ENCODE data around the gene TEPSIN.

TEPSIN gene, protein sequence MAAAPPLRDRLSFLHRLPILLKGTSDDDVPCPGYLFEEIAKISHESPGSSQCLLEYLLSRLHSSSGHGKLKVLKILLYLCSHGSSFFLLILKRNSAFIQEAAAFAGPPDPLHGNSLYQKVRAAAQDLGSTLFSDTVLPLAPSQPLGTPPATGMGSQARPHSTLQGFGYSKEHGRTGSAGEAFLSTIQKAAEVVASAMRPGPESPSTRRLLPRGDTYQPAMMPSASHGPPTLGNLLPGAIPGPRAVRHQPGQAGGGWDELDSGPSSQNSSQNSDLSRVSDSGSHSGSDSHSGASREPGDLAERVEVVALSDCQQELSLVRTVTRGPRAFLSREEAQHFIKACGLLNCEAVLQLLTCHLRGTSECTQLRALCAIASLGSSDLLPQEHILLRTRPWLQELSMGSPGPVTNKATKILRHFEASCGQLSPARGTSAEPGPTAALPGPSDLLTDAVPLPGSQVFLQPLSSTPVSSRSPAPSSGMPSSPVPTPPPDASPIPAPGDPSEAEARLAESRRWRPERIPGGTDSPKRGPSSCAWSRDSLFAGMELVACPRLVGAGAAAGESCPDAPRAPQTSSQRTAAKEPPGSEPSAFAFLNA

GRCh38 chr17:81238815-81239713, at the start of gene TEPSIN, which contains the start of gene NDUFAF8:
Gene TEPSIN, minus strand, starts transcription at chr17:81239055. Its CDS starts 22 bp downstream, at chr17:81239033.
Gene NDUFAF8, plus strand, starts transcription at chr17:81239318. Its CDS starts 46 bp downstream, at chr17:81239364.
- DNase-seq (ENCODE audit: low read depth): peak; percentile 79

DNA sequence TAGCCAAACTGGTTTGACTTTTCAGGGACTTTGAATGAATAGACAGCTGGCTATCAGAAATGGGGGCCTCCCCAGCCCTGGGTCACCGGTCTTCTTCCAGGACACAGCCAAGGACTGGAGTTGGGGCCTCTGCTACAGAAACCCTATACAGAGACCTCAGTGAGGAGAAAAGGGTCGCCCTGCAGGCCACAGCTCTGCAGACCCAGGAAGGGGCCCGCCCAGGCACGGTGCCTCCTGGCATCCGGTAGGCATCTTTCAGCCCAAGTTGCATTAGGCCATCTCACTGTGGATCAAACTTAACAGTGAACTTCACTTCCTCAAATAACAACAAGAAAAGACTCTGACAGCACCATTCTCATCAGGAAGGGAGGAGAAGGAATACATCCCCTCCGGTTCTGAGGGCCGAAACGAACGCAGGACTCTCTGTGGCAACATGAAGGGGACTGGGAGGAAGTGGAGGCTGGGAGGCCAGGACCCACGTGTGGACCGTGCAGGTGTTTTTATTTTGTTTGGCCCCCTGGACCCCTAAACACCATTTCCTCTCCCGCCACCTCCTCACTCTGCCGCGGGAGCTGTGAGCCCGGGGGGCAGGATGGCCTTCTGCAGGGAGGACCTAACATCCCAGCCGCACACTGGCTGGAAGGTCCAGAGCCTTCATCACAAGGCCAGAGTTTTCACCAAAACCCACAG, 49.0 kb upstream of the TEPSIN start:
- no peak for DNase-seq (ENCODE audit: low read depth)

DNA sequence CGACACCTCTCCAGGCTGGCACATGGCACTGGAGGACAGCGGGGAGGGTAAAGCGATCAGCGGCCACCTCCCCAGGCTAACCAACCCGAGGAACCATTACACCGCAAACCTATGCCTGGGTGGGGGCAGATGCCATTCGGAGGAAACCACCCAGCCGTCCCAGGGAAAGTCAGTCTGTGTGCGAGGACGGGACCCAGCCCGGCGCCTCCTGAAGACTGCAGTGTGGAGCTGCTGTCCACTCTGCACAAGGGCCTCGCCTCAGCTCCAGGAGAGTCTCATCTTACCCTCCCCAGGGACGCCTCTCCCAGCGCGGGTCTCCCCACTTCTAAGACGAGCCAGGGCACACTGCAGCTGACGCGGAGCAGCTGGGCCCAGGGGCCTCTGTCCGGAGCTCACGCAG, 48.3 kb upstream of the TEPSIN start:
- DNase-seq (ENCODE audit: low read depth): no peak

DNA sequence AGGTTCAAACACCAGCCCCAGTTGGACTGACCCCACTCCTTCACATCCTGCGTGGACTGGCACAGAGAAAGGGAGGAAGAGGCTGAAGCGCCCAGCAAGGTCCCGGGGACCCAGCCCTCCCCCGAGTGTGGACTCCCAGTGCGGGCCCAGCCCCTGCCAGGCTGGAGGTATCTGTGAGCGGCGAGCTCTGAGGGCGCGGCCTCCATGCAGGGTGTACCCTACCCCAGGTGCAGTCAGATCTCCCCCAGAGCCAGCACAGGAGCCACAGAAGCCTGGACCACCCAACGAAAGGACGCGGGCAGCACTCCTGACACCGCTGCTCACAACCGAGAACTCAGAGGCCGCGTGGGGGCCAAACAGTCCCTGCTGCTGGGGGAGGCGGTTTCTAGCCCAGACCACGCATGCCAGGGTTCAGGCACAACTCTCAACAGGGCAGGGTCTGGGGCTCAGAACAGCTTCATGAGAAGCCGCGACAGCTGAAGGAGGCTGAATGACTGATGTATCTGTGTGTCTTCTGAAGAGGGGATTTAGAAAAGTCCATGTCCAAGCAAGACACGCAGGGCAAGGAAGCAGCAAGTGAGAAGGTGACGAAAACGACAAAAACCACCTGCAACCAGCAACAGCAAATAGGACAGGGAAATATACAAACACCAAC, 47.8 kb upstream of the TEPSIN start:
- DNase-seq (ENCODE audit: low read depth): no peak

DNA sequence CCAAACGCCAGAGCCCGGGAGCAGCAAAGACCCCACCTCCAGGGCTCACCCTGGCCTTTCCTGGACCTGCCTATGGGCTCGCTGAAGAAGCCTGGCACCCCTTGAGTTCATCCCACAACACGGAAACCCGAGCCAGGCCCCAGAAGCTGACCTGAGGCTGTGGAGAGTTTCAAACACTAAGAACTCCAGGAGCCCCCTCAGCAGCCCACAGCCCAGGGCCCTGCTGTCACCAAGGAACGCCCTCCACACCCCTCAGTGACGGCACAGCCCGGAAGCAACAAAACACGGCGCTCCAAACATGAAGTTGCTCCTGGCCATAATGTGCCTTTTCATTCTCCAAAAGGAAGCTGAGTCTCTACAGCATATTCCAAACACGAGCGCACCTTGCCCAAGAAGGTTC, 47.0 kb upstream of the TEPSIN start:
- DNase-seq (ENCODE audit: low read depth): no peak

GRCh38 chr17:81285179-81285878, 46.5 kb upstream of the TEPSIN start:
- DNase-seq (ENCODE audit: low read depth): peak; percentile 38

GRCh38 chr17:81282876-81283275, 44.0 kb upstream of the TEPSIN start:
- no peak for DNase-seq (ENCODE audit: low read depth)

DNA sequence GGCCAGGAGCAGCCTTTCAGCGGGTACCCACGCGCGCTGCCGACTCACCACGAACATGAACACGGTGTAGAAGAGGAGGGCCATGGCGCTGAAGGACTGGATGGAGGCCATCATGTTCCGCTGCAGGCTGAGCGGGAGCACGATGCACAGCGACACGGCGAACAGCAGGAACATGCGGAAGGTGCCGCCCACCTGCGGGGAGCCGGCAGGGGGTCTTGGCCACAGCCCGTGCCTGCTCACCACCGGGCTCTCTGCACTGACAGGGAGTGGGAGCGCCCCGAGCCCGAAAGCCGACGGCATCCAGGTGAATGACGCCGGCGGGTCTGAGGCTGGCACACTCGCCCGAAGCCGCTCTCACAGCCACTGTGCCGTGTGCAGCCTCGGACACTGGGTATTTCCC, 43.3 kb upstream of the TEPSIN start:
- DNase-seq (ENCODE audit: low read depth): no peak

DNA sequence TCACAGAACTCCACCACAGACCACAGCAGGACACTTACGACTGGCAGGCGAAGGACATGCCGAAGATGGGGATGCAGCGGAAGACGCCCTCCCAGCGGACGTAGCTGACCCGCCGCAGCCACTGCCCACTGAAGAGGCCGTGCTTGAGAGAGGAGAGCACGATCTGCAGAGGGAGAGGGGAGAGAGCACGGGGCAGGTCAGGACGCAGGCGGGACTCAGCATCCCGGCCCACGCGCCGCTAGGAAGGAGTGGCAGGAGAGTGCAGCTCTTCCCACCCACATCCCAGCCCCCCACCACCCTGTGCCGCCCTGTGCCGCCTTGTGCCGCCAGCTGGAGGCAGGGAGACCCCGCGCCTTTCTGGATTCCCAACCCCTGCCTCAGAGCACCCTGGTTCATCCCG, 41.7 kb upstream of the TEPSIN start:
- no peak for DNase-seq (ENCODE audit: low read depth)

DNA sequence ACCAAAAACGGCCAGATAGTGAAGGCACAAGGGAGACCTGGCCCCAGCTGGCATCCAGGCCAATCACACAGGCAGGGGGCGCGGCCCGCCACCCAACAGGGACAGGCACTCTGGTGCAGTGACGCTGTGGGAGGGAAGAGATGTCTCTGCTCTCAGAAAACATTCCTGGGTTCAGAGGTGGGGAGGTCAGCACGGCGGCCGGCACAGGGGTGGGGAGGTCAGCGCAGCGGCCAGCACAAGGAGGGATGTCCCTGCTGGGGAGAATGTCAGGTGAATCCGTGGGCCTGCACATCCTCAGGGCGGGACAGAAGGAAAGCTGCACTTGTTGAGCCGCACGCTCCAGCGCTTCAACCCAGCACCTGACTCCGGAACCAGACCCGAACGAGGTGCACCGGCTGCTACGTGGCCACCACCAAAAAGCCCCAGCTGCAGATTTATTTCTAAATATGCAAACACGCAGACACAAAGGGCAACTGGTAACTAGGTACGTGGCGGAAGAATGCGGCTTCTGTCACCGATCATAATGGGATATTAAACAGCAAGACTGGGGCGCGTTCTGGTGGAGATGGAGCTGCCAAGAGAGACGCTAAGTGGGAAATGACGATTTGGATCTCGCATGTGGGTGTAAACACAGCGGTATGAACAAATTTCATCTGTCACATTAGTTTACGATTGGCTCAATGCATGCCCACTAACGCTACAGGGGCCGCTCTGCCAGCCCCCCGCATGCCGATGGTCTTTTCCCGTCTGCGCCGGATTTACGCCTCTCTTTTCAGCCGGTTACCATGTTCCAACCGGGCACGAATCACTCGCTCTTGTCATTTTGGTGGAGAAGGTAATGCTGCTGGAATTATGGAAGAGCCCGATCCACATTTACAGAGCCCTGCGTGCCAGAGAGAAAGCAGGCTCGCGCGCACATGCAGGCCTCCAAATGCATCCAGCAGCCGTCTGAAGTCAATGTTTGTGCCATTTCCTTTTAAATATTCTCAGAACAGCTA, 40.7 kb upstream of the TEPSIN start:
- DNase-seq (ENCODE audit: low read depth): no peak

DNA sequence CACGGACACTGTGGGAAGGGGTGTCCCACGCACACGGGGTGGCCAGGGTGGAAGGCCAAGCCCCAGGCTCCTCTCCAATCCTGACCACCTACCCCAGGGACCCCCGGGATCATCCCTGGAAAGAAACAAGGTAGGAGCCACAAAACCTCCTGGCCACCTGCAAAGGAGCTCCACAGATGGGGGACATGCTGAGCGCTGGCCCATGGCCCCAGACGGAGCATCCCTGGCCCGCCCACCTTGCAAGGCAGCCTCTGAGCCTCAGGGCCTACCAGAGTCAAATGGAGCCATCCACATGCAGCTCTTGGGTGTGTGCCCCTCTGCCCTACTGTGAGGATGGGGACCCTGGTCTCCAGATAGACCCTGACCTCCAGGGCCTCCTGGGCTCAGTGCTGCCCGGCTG, 40.0 kb upstream of the TEPSIN start:
- no peak for DNase-seq (ENCODE audit: low read depth)

- DNase-seq (ENCODE audit: low read depth): no peak
Measured at GRCh38 chr17:81277946-81278693, 39.3 kb upstream of the TEPSIN start.

DNA sequence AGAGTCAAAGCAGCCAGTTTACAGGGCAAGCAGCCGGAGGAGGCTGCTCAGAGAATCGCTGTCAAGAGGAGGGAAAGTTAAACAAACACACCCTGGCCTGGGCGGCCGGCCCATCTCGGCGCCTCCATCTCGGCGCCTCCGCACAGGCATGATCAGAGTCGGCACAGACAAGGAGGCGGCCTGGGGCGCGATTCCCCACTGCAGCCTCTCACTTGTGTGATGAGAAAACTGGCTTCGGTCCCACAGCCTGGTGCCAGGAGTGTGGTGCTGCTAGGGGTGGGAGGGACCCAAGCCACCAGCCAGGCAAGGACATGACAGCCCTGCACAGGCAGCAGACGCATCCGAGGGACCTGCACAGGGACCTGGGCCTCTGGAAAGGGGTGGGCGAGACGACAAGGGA, 38.6 kb upstream of the TEPSIN start:
- no peak for DNase-seq (ENCODE audit: low read depth)

- no peak for DNase-seq (ENCODE audit: low read depth)
Measured at GRCh38 chr17:81276781-81277180, 37.9 kb upstream of the TEPSIN start.

- DNase-seq (ENCODE audit: low read depth): no peak
Measured at GRCh38 chr17:81274471-81274855, 35.6 kb upstream of the TEPSIN start.

DNA sequence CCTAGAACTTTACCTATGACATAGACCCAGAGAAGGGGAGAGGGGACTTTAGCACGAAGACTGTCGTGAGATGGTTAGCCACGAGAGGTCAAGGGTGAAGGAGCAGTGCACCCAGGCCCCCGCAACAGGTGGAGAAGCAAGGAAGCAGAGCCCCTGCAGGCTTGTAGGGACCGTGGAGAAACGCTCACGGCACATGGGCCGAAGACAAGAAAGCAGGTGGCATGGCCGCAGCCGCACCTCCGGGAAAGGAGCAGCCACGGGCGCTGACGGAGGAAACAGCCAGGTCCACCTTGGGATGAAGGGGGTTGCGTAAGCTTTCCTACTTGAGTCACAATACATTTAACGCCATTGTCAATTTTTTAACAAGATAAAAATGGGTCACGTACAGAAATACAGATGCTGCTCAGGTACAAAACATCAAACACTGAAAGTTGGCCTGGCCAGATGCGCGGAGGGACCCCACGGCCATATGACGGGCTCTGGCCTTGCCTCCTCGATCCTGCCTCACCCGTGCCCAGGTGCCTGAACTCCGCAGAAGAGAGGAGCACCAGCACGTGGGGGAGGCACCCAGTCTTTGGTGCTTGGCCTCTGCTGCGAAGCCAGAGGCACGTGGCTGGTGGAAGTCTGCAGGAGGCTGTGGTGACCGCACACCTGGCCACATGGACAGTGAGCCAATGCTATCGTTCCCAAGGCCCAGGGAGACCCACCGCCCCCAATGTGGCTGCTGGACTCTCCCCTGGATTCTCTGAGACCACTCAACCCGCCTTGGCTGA, 35.0 kb upstream of the TEPSIN start:
- DNase-seq (ENCODE audit: low read depth): no peak

DNA sequence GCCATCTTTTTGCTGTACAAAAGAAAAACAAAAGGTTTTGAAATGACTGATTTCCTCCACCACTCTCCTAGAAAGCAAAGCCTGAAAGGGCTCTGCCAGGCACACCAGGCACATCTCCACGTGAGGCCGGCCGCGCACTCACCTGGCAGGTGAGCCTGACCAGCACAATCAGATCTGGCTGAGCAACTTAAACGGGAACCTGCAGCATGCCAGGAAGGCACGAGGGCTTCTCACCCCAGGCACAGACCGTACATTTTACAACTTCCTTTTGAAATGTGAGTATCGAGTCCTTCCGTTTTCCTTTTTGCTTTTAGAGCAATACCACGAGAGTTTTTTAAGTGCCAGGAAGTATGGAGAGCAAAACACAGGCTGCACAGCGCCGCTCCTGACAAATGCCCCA, 33.8 kb upstream of the TEPSIN start:
- DNase-seq (ENCODE audit: low read depth): no peak

- no peak for DNase-seq (ENCODE audit: low read depth)
Measured at GRCh38 chr17:81271226-81271625, 32.4 kb upstream of the TEPSIN start.

All from stimulated activated CD8-positive, alpha-beta memory T cell treated with anti-CD3 and anti-CD28 coated beads, Interleukin-15, amount 100 ng/mL, for 24 hours (primary cell).